Panc1 (cell line): ENCODE results near the gene MAPKAP1. TPM values are rescaled to one million over a fixed set of nuclear protein-coding genes. Genes with fewer than 3 reads are reported as not detected.

ENCODE experiments used
- ATAC-seq: fragments of 200-7000 bp; cut with Tn5 transposase; 2 replicates; pipeline ENCODE4 v1.9.1; 2020; ENCODE audit warnings: mild to moderate bottlenecking, moderate library complexity
- BruUV-seq: library from RNA; stranded (reverse); fragments of 400-500 nt; replicated peaks from 2 replicates; lab custom pipeline; 2021; lab: Mats Ljungman, UMichigan
- CTCF ChIA-PET: fragments of 300-600 bp; sonication (Branson Sonifier 250); formaldehyde crosslinking; loops from one replicate; lab custom pipeline; 2022; ENCODE audit warnings: antibody characterized with exemption; lab: Charles Lee
- POLR2A ChIA-PET: fragments of 300-600 bp; sonication (Branson Sonifier 250); formaldehyde crosslinking; loops from one replicate; lab custom pipeline; 2022; ENCODE audit warnings: antibody characterized with exemption; lab: Charles Lee
- DNase-seq: peaks from one replicate; pipeline ENCODE4 v3.0.0-alpha.2; 2010; ENCODE audit warnings: low read depth, low spot score
- H3K27ac ChIP-seq: 2 replicates; pipeline ENCODE4 v1.5.1; 2011; ENCODE audit warnings: mild to moderate bottlenecking, low read length, inconsistent platforms
- H3K27me3 ChIP-seq: fragments of 200-500 bp; sonication (Bioruptor generic); 2 replicates; pipeline ENCODE4 v1.6.0; 2014; ENCODE audit warnings: low read length, inconsistent platforms; ENCODE audit not compliant: control insufficient read depth, insufficient read depth
- H3K36me3 ChIP-seq: fragments of 200-500 bp; sonication (Bioruptor generic); 2 replicates; pipeline ENCODE4 v1.5.1; 2014; ENCODE audit warnings: inconsistent platforms, mild to moderate bottlenecking, low read length, moderate library complexity; ENCODE audit not compliant: control insufficient read depth, insufficient read depth
- H3K4me1 ChIP-seq: 2 replicates; pipeline ENCODE4 v1.5.1; 2011; ENCODE audit warnings: inconsistent platforms, mild to moderate bottlenecking, low read length, moderate library complexity; ENCODE audit not compliant: control insufficient read depth, insufficient read depth
- H3K4me3 ChIP-seq, 2 experiments: 2 replicates each; pipeline ENCODE4 v1.5.1; 2011 to 2012; ENCODE audit warnings: low read depth in 2 of 2, low read length in 2 of 2, mild to moderate bottlenecking in 2 of 2, inconsistent platforms in 1 of 2, moderate library complexity in 1 of 2
- H3K9me3 ChIP-seq: fragments of 200-500 bp; sonication (Bioruptor generic); 2 replicates; pipeline ENCODE4 v1.5.1; 2014; ENCODE audit warnings: low read depth, mild to moderate bottlenecking, inconsistent platforms, low read length, moderate library complexity; ENCODE audit not compliant: control insufficient read depth, insufficient read depth
- CTCF ChIP-seq: fragments of 450-650 bp; IDR thresholded peaks from 2 replicates; pipeline ENCODE4 v1.5.1; 2017; ENCODE audit warnings: mild to moderate bottlenecking
- POLR2AphosphoS5 ChIP-seq: IDR thresholded peaks from 2 replicates; pipeline ENCODE4 v1.6.1; 2012; ENCODE audit warnings: mild to moderate bottlenecking, low read depth, low read length, moderate library complexity
- REST ChIP-seq, 2 experiments: IDR thresholded peaks; 2 replicates each; pipeline ENCODE4 v1.6.1; 2011 to 2012; ENCODE audit warnings: low read depth in 2 of 2, control low read depth in 1 of 2, low read length in 1 of 2, mild to moderate bottlenecking in 1 of 2, moderate library complexity in 1 of 2; ENCODE audit not compliant: insufficient read depth in 1 of 2
- SIN3A ChIP-seq: IDR thresholded peaks from 2 replicates; pipeline ENCODE4 v1.6.1; 2012; ENCODE audit warnings: low read depth, mild to moderate bottlenecking, low read length, moderate library complexity, borderline replicate concordance; ENCODE audit not compliant: insufficient read depth
- TCF7L2 ChIP-seq: IDR thresholded peaks from 2 replicates; pipeline ENCODE4 v1.6.1; 2011; ENCODE audit warnings: mild to moderate bottlenecking, low read depth, low read length, inconsistent platforms
- in situ Hi-C: cut with HindIII; loops from 2 replicates; pipeline ENCODE4 v1.10.0; 2016; ENCODE audit warnings: low sequenced_read_pairs, low pct_unique_long_range_greater_than_20kb
- intact Hi-C: fragments of 100-400 bp; cut with micrococcal nuclease; formaldehyde crosslinking; loops from one replicate; pipeline ENCODE4 v1.10.0; 2022; ENCODE audit not compliant: unreplicated experiment
- total RNA-seq: library from RNA; stranded (reverse); gene quantifications from one replicate; pipeline ENCODE4 v1.2.1, GENCODE V29; 2021; ENCODE audit not compliant: unreplicated experiment

The MAPKAP1 gene
- total RNA-seq, 1 experiment from 2014 or later, result 72.7 TPM

- H3K27ac ChIP-seq, result no peak overlapping the region
- no peaks in the 10 kb centered on the region for H3K9me3 ChIP-seq
- no TSS peak for BruUV-seq
- intact Hi-C loops (no loop called here), in situ Hi-C loops (no loop called here)
- TF ChIP-seq REST (IDR thresholded peaks at IDR 0.05; ENCODE audit: insufficient read depth in 1 of 2, low read depth in 2 of 2, low read length in 1 of 2) (no peak), SIN3A (no peak), CTCF (no peak), POLR2AphosphoS5 (no peak), TCF7L2 (no peak)
- H3K36me3 ChIP-seq, result no peaks in the 10 kb centered on the region
- H3K27me3 ChIP-seq, result no peaks in the 10 kb centered on the region
- ATAC-seq (no peak), DNase-seq (no peak)
- POLR2A ChIA-PET, result no interaction called here
- CTCF ChIA-PET, result no interaction called here
- H3K4me1 ChIP-seq, result no peaks in the 10 kb centered on the region
- no peak overlapping the region for H3K4me3 ChIP-seq
These were observed 242.2 kb downstream of the MAPKAP1 start for GRCh38 chr9:125464591-125465385.

- ATAC-seq, result no peak
- BruUV-seq, result no TSS peak
- Histone ChIP-seq H3K4me1 (no peaks in the 10 kb centered on the region), H3K4me3 (no peak overlapping the region), H3K36me3 (no peaks in the 10 kb centered on the region), H3K27ac (no peak overlapping the region), H3K27me3 (no peaks in the 10 kb centered on the region), H3K9me3 (no peaks in the 10 kb centered on the region)
- no peak for DNase-seq
- CTCF ChIA-PET, result no interaction called here
- TF ChIP-seq REST (IDR thresholded peaks at IDR 0.05; ENCODE audit: insufficient read depth in 1 of 2, low read depth in 2 of 2, low read length in 1 of 2), result no peak
- TF ChIP-seq SIN3A, result no peak
- TF ChIP-seq CTCF, result no peak
- no peak for TF ChIP-seq POLR2AphosphoS5
- TF ChIP-seq TCF7L2, result no peak
- POLR2A ChIA-PET, result no interaction called here
- intact Hi-C loops (no loop called here), in situ Hi-C loops (no loop called here)
These were observed 243.1 kb downstream of the MAPKAP1 start for GRCh38 chr9:125463926-125464325.
